GDM1 (cell line): ENCODE data around the gene CHCHD6.

Experiments used
- DNase-seq: peaks from one replicate; lab custom pipeline; 2025; lab: John Stamatoyannopoulos, UW

Gene CHCHD6

DNA sequence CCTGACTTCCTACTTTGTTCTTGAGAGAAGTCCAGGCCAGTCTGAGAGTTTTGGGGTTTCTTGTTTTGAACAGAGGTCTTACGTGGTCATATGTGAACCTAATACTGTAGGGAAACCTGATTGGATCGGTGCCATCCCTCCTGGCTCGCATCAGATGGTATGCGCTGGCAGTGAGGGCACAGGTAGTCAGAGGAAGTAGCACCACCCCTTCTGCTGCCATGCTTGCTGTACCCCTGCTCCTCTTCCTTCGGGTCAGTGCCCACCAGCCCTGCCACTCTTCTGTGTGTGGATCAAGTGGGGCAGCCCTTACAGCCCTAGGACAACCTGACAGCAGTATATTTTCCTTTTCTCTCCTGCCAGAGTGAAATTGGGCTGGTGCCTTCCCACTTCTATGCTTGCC, 39.7 kb downstream of the CHCHD6 start:
- no peak for DNase-seq

DNA sequence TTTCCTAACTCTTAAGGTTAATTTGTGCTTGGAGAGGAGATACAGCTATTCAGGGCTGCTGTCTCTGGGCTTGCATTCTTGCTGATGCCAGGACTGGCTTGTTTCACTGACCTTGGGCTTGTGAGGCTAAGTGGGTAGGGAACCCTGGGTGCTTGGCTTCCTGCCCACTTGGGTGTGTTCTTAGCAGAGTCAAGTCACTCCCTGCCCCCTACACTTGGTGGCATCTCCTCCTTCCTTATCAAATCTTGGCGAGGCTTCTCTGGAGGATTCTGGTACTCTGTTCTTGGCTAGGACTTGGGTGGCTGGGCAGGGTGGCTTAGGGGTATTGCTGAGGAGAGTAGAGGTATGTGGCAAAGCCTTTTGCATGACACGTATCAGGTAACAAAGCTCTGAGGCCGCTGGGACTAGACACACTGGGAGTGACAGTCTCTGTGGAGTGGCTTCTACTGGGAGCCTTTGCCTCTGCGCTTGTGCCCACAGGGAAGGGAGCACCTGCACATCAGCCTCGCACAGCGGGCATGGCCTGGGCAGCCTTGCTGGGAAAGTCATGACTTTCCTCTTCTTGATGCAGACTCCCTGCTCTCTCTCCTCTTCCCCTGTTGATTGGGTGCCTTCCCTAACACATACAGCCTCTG, 41.8 kb downstream of the CHCHD6 start:
- DNase-seq = no peak

DNA sequence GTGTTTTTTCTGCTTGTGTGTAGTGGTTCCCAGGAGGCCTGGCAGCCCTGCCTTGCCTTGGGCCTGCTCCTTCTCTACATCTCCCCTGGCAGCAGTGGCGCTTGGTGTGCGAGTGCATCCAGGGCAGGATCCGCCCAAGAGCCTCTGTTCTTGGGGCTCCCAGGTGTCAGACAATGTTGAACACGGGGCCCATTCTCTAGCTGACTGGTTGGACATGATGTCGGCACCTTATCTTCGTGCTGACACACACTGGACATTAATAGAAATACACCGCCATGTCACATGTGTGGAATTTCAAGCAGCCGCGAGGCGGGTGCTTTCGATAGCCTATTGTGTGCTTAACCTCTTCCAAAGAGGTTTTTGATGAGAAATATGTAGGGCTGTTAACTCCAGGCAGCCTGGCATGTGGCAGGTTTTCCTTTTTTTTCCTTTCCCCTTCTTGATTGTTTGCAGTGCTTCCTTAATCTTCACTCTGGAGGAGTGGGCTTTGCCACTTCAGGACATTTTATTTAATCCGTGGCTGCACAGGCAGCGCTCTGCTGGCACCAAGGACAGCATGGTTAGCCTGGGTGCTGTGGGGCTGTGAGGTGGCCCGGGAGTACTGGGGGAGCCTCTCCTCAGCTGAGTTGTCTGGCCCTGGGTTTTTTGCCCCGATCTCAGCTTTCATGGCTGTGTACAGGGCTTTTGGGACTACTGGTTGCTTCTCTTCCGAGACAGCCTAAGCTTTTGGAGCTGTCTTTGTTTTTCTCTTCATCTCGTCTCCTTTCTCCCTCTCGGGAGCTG, 42.5 kb downstream of the CHCHD6 start:
- DNase-seq = no peak

DNA sequence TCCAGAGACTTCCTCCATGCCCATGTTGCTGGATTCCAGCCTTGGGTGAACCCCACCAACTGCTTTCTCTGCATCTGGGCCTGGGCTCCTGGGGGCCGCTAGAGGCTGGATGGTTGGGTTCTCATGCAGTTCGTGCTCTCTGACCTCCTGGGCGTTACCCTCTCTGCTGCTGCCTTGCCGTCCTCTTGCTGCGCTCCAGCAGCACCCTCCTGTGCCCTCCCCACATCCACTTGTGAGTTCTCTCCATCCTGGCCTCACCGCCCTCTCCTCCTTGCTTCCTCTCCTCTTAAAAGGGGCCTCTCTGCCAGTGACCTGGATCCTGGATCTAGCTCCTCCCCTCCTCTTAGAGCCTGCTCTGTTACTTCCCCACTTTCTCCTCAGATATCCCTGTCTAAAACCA, 43.7 kb downstream of the CHCHD6 start:
- DNase-seq = no peak

DNA sequence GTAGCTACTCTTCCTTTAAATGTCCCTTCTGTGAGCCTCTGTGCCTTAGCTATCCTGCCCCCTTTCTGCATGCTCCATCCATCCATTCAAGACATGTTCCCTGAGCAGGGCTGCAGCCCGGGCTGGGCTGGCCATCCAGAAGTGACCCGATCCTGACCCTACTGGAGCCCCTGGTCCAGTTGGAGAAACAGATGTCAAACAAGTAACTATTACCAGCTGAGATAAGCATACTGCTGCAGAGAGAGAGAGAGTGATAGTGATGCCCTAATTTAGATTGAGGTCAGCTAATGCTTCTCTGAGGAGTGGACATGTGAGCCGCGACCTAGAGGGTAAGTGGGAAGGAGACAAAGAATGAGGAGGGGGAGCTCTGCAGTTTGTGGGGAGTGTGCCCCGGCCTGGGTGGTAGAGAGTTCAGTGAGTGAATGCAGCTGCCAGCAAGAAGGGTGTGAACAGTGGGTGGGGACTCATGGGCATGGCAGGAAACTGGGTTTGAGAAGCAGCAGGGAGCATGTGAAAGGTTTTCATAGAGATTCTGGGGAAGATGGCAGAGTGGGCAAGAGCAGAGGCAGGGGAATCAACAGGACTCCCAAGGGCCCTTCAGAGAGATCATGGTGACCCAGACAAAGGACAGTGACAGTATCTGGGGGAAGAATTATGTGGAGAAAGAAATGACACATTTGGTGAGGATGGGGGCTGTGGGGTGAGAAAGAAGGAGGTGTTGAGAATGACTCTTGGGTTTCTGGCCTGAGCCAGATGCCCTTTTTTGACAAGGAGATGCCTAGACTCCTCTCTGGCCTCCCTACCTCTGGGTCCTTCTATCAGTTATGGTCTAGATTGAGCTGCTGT, 44.9 kb downstream of the CHCHD6 start:
- DNase-seq = no peak

DNA sequence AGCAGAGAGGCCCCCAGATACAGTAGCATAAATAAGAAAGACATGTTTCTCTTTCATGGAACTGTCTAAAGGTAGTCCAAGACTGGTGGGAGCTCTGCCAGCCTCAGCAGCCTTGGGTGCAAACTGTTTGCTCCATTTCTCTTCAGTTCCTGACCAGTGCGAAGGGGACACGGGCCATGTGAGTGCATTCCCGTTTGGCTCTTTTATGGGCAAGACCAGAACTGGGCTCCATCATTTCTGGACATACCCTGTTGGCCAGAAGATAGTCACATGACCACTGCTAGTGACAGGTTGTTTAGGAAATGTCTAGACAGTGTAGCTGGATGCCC, 45.5 kb downstream of the CHCHD6 start:
- no peak for DNase-seq

DNA sequence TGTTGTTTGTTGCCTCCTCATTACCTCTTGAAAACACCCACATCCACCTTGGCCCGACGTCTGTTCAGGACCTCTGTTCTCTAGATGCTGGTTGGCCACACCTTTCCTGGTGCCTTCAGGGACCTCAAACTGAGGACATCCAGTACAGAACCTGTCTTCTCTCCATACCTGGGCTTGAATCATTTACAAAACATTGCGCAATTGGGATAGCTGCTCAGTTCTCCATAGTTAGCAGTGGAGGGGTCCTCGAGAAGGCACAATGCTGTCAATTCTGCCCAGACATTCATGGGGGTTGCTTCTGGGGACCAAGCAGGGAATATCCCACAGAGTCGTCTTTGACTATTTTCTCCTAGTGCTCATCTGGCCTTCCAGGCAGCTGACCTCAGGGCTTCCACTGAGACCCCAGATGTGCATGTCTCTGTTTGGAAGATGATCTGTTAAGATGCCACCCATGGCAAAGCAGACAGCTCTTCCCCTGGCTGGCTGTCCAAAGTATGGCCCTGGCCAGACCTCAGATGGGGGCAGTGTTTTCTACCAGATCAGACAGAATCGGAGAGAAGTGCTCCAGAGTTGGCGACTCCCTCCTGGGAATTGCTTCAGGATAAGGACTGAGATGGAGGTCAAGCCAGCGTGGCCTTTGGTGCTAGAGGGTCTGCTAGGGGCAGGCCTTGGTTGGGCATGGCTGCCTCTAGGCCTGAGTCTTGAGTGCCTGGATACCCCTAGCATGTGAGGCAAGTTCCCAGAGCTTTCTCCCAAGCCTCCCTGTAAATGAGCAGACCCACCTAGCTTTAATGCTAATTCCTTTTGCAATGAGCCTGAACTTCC, 46.1 kb downstream of the CHCHD6 start:
- no peak for DNase-seq

DNA sequence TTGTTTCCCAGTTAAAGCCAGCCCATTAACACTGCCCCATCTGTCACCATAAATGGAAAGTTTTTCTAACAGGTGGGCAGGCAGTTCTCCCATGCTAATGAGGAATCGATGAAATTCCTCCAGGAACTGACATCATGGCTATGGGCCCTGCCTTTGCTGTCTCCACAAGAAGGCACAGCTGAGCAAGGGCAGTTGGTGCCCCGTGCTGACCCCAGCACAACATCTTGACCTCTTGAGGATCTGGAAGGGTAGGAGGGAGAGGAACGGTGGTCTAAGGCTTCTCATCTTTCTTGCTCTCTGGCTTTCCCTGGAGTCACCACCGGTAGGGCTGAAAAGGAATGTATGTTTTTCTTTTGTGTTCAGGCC, 46.7 kb downstream of the CHCHD6 start:
- no peak for DNase-seq

DNA sequence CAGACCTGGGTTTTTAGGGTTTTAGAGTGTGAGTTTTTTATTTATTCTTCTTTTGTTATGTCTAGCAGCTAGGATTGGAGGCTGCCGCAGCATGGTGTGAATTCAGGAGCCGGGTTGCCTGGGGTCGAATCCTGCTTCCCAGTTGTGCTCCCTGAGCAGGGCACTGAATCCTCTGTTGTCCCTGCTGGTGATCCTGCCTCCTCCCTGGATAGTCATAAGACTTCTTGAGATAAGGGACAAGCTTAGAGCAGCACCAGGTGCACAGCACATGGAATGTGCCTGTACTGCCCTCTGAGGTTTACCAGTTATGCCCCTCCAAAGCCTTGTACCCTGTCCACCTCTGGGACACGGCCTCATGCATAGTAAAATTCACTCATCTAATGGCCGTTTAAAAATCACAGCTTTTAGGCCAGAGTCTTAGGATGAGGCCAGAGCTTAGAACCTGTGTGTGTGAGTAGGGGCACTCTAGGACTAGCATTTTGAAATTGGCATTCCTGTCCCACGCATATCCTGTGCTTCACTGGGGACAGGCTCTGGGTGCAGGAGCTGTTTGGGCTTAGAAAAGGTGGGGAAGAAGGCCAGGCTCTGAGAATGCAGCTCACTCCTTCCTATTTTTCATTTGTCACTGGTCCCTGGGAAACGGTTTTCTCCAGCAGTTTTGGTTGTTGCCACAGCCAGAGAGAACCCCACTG, 47.7 kb downstream of the CHCHD6 start:
- no peak for DNase-seq

DNA sequence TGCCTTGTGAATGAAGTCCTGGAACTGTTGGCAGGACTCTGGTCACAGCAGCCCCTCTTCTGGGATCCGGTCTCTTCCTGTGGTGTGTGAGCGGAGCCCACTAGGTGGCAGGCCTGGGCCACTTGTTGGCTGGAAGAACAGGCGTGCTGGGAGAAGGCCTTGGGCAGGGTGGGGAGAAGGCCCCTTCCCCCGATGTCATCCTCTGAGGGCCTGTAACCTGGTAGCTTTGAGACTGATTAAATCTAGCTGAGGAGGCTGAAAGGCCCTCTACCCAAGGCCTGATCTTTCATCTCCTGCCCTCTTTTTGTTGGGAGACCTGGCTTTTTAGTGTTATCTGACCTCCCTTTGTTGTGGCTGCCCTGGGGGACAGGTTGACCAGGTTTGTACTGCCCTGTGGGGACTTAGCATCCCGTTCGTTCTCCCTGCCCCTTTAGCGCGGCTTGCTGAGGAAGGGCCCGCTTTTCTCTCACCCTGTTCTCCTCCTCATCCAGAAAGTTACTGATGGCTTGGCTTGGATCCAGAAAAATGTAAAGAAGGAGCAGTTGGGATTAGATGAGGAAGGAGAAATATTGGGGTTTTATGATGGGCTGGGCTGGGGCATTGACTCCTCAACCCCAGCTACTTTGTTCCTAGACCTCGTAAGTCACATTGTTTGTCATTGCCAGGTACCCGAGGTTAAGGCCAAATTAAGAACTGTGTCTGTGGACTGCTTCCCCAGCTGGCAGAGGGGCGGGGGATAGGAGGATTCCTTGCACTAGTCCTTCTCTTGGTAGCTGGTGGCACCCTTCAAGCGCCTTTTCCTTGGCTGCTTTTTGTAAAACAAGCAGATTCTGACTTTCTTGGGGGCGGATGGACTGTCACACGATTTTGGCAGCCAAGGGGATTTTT, 48.5 kb downstream of the CHCHD6 start:
- DNase-seq = peak; percentile 19

DNA sequence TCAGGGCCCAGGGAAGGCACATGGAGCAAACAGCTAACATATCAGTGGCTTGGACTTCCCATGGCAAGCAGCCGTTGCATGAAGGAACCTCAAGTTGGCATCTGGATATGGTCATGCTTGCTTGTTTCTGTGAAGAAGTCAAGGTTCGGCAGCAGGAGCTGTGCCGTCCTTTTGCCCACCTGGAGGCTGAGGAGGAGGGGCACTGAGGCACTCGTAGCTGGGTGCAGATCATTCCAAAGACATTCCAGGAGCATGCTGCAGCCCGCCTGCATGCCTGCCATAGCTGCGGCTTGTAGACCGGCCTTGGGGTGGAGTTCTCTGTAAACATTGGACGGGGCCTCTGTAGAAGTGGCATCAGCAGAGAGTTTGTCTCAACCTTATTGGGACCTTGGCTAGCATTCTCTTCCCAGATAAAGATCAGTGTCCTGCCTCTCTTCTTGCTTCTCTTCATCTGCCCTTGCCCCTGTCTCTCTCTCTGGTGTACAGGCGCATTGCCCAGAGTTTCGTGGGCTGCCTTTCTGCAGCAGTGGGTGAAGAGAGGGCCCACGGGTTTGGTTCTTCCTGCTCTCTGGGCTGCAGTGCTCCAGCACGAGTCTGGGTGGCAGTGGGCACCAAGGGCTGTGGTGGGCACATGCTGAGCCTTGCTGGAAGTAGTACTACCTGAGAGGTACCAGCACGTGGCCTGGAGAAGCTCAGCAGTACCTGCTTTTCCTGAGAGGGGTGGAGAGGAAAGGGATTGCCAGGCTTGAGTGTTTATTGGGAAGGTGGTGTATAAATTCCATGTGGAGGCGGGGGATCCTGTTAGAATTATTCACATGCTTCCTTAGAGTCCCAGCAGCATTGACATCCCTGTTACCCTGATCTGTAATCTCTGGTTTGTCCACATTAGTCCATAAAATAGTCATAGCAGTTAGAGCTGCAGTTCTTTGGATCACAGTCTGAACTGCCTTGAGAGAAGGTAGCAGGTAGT, 49.4 kb downstream of the CHCHD6 start:
- DNase-seq = no peak

DNA sequence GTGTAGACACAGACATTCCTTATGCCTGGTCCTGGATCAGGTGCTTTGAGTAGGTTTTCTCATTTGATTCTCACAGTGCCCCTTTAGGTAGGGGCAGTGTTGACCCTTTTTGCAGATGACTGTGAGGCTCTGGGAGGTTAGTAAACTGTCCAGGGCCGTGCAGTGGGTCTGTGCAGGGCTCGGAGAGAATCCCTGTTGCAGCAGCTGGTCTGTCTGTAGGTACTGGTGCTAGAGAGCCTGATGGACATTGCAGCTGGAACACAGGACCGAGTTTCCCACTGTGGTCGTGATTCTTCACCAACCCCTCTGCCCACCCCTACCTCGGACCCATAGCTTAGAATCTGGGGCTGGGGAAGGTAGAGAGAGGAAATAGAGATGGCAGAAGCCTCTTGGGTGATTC, 51.8 kb downstream of the CHCHD6 start:
- no peak for DNase-seq

DNA sequence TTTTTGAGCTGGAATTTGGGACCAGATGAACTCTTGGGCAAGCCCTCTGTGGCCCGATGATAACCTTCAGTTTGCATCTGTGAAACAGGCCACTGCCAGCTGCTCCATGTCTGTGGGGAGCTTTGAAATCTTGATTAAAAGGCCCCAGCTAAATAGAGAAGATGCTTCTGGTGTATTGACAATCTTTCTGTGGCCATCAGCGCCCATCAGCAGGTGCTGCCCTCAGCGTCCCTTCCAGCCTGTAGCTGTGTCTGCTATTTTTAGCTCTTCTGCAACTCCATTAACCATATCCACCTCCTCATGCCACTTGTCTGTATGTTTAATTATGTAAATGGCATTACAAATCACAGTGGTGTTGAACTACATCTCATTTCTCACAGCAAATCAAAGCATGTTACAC, 54.0 kb downstream of the CHCHD6 start:
- DNase-seq = no peak

DNA sequence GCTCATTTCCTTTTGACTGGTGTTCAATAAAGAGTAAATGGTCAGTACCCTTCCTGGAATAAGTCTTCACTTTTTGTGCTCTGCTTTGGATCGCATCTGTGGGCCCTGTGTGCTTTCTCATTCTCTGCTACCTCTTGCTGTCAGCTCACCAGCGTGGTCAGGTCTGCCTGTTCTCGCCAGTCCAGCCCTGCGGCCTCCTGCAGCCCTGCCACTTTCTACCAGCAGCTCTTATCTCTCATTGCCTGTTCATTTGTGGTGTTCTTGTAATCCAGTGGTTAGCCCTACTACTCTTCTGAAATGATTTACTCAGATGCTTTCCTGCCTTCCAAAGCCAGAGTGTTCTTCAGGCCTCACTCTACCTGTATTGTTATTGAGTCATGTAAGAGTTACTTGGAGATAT, 54.8 kb downstream of the CHCHD6 start:
- no peak for DNase-seq

DNA sequence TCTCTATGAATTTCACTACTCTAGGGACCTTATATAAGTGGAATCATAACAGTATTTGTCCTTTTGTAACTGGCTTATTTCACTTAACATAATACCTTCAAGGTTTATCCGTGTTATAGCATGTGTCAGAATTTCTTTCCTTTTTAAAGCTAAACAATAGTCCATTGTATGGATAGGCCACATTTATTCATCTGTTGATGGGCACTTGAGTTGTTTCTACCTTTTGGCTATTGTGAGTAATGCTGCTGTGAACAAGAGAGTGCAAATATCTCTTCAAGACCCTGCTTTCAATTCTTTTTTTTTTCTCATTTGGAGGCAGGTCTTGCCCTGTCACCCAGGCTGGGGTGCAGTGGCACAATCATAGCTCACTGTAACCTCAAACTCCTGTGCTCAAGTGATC, 56.5 kb downstream of the CHCHD6 start:
- DNase-seq = no peak

DNA sequence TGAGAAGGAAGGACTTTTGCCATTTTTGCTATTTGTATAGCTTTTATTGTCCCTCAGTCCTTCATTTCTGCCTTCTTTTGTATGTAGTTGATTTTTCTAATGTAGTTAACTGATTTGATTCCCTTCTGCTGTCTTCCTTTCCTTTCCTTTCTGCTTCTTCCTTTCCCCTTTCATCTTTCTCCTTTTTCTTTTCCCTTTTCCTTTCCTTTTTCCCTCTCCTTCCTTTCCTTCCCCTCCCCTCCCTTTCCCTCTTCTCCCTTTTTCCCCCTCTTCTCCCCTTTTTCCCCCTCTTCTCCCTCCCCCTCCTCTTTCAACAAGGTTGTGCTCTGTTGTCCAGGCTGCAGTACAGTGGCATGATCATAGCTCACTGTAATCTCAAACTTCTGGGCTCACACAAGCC, 59.0 kb downstream of the CHCHD6 start:
- DNase-seq = no peak

DNA sequence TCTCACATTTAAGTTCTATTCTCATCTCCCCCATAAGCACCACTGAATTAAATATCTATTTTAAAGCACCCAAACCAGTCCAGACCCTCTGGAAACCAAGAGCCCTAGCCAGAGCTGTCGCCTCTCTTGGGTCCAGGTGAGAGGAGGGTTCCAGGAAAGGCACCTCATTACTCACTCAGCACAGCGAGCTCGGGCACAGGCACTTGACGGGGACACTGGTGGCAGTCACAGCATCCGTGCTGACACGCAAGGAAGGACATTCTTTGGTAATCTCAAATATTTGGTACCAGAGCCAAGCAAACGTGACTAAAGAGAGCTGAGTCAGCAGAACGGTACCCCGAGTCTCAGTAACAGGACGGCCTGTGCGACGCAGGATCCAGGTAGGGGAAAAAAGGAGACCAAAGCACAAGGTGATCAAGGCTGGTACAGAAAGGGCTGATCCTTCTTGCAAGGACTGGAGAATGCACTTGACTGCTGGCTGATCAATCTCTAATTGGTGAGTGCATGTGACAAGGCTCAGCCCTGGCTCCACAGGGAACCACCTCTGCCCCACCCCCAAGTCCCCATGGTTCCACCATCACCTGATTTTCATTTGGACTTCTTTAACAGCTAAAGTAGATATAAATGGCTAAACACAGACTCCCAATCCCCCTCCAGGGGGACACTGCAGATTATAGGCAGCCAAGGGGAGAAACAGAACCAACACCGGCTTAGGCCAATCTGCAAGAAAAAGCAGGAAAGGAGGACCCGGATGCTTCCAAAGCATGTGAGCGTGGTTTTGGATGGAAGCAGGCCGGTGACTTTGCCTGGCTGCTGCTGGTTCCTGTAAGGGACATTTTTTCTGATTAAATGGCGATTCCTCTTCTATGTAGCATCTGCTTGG, 61.4 kb downstream of the CHCHD6 start:
- DNase-seq = no peak

DNA sequence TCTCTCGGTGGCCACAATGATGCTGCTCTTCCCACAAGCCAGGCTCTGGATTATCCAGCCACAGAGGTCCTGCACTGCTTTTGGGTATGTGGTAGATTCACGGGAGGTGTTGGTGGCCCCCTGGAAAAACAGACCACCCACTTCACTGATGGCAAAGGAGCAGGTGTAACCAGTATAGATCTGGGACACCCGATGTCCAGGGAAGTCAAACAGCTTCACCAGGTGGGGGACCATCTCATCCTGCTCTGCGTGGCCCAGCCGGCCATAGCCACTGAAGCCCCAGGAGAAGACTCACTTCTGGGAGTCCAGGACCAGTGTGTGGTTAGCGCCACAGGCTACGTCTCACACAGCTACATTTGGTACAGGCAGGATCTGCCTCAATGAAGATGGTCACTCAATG, 62.6 kb downstream of the CHCHD6 start:
- DNase-seq = no peak

DNA sequence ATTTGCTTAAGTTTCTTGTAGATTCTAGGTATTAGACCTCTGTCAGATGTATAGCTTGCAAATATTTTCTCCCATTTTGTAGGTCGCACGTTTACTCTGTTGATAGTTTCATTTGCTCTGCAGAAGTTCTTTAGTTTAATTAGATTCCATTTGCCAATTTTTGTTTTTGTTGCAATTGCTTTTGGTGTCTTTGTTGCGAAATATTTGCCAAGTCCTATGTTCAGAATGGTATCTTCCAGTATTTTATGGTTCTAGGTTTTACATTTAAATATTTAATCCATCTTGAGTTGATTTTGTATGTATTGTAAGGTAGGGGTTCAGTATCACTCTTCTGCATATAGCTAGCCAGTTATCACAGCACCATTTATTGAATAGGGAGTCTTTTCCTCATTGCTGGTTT, 64.9 kb downstream of the CHCHD6 start:
- no peak for DNase-seq
